Endothelial cell of umbilical vein (primary cell): ENCODE results near the gene GNPAT. TPM values are rescaled to one million over a fixed set of nuclear protein-coding genes. Genes with fewer than 3 reads are reported as not detected.

ENCODE experiments used
- BruUV-seq: library from RNA; stranded (reverse); fragments of 400-500 nt; replicated peaks from 2 replicates; lab custom pipeline; 2021; lab: Mats Ljungman, UMichigan
- CTCF ChIA-PET: fragments of 300-600, 350-600 bp; sonication (Branson Sonifier 250); formaldehyde crosslinking; loops from one replicate; lab custom pipeline; 2021; ENCODE audit warnings: antibody characterized with exemption, inconsistent platforms; lab: Charles Lee
- POLR2A ChIA-PET: fragments of 300-600, 350-600 bp; sonication (Branson Sonifier 250); formaldehyde crosslinking; loops from one replicate; lab custom pipeline; 2021; ENCODE audit warnings: antibody characterized with exemption, inconsistent platforms; lab: Charles Lee
- DNase-seq: peaks from one replicate; pipeline ENCODE4 v3.0.0-alpha.2; 2011; ENCODE audit warnings: low read depth, low spot score
- FAIRE-seq: peaks from 2 replicates; lab custom pipeline; 2011; peaks lifted over from hg19 to GRCh38; lab: Jason Lieb, UNC
- H2AFZ ChIP-seq: 2 replicates; pipeline ENCODE4 v1.6.0; 2012; ENCODE audit warnings: low read depth, low read length, control low read depth, inconsistent platforms
- H3K27ac ChIP-seq: 2 replicates; pipeline ENCODE4 v1.5.1; 2011; ENCODE audit warnings: low read depth, mild to moderate bottlenecking, control low read depth, low read length, moderate library complexity; ENCODE audit not compliant: insufficient read depth
- H3K27me3 ChIP-seq, 2 experiments: 2 replicates each; pipeline versions ENCODE4 v1.6.0 to v1.6.1; 2011; ENCODE audit warnings: low read length in 2 of 2, mixed read lengths in 1 of 2; ENCODE audit not compliant: control insufficient read depth in 2 of 2, insufficient read depth in 2 of 2
- H3K36me3 ChIP-seq, 2 experiments: 2 replicates in 1 of 2; 3 replicates in 1 of 2; pipeline ENCODE4 v1.5.1; 2011; ENCODE audit warnings: low read length in 2 of 2, mild to moderate bottlenecking in 1 of 2, moderate library complexity in 1 of 2; ENCODE audit not compliant: control insufficient read depth in 2 of 2, insufficient read depth in 2 of 2; ENCODE audit errors: extremely low read depth in 1 of 2
- H3K4me1 ChIP-seq: 3 replicates; pipeline ENCODE4 v1.5.1; 2011; ENCODE audit warnings: mild to moderate bottlenecking, low read length; ENCODE audit not compliant: control insufficient read depth, insufficient read depth; ENCODE audit errors: extremely low read depth
- H3K4me2 ChIP-seq: 2 replicates; pipeline ENCODE4 v1.6.1; 2011; ENCODE audit warnings: low read length, control low read depth, mixed read lengths; ENCODE audit not compliant: insufficient read depth
- H3K4me3 ChIP-seq, 3 experiments: fragments of 200-600 bp in 1 of 3; sonication (generic), shearing (Covaris generic) in 1 of 3; replicated peaks in 1 of 3; 2 replicates each; pipeline ENCODE4 v1.5.1; 2011 to 2016; ENCODE audit warnings: control low read depth in 3 of 3, low read length in 3 of 3, mild to moderate bottlenecking in 2 of 3, inconsistent platforms in 1 of 3, low read depth in 1 of 3, moderate library complexity in 1 of 3; ENCODE audit not compliant: insufficient read depth in 1 of 3
- H3K79me2 ChIP-seq: 2 replicates; pipeline ENCODE4 v1.6.0; 2012; ENCODE audit warnings: low read length, inconsistent platforms; ENCODE audit not compliant: control insufficient read depth, insufficient read depth
- H3K9ac ChIP-seq: replicated peaks from 2 replicates; pipeline ENCODE3; 2011; ENCODE audit warnings: low read length, control low read depth; ENCODE audit not compliant: insufficient read depth; ENCODE audit errors: extremely low read depth
- H3K9me1 ChIP-seq: replicated peaks from 3 replicates; pipeline ENCODE4 v1.6.0; 2011; ENCODE audit warnings: mild to moderate bottlenecking, low read length; ENCODE audit not compliant: control insufficient read depth, insufficient read depth; ENCODE audit errors: extremely low read depth
- H3K9me3 ChIP-seq: replicated peaks from 2 replicates; pipeline ENCODE4 v1.5.1; 2012; ENCODE audit warnings: low read length, inconsistent platforms; ENCODE audit not compliant: control insufficient read depth, insufficient read depth
- H4K20me1 ChIP-seq: replicated peaks from 2 replicates; pipeline ENCODE3; 2011; ENCODE audit warnings: mild to moderate bottlenecking, low read length; ENCODE audit not compliant: control insufficient read depth, insufficient read depth; ENCODE audit errors: extremely low read depth
- CTCF ChIP-seq, 2 donors: IDR thresholded peaks; 1 replicate in 1 of 2; 2 replicates in 1 of 2; pipeline ENCODE4 v1.5.1; 2011; ENCODE audit warnings: low read length in 2 of 2, mild to moderate bottlenecking in 2 of 2, moderate library complexity in 2 of 2, control low read depth in 1 of 2, inconsistent platforms in 1 of 2, low read depth in 1 of 2; ENCODE audit not compliant: insufficient read depth in 1 of 2; ENCODE audit errors: extremely low read depth in 1 of 2
- EZH2 ChIP-seq: IDR thresholded peaks from 2 replicates; pipeline ENCODE4 v1.6.1; 2012; ENCODE audit warnings: borderline replicate concordance, low read depth, mild to moderate bottlenecking, moderate library complexity, low read length, inconsistent platforms; ENCODE audit not compliant: severe bottlenecking
- FOS ChIP-seq: IDR thresholded peaks from 2 replicates; pipeline ENCODE4 v1.6.1; 2011; ENCODE audit warnings: mild to moderate bottlenecking, low read length, moderate library complexity, borderline replicate concordance; ENCODE audit not compliant: insufficient read depth
- GATA2 ChIP-seq: IDR thresholded peaks from 2 replicates; pipeline ENCODE4 v1.7.0; 2011; ENCODE audit warnings: low read depth, mild to moderate bottlenecking, moderate library complexity, mixed read lengths, low read length; ENCODE audit not compliant: insufficient read length, insufficient read depth
- JUN ChIP-seq: IDR thresholded peaks from 2 replicates; pipeline ENCODE4 v1.6.1; 2011; ENCODE audit warnings: borderline replicate concordance, low read depth; ENCODE audit not compliant: insufficient read length, insufficient read depth
- MAX ChIP-seq: IDR thresholded peaks from 2 replicates; pipeline ENCODE4 v1.6.1; 2011; ENCODE audit not compliant: insufficient read depth, insufficient read length
- MYC ChIP-seq: IDR thresholded peaks from one replicate; pipeline ENCODE4 v1.6.1; 2011; ENCODE audit warnings: mild to moderate bottlenecking, low read depth, low read length
- POLR2A ChIP-seq: IDR thresholded peaks from 2 replicates; pipeline ENCODE4 v1.6.1; 2012; ENCODE audit warnings: low read depth, mild to moderate bottlenecking, control low read depth, low read length
- POLR2AphosphoS5 ChIP-seq: IDR thresholded peaks from 2 replicates; pipeline ENCODE4 v1.6.1; 2012; ENCODE audit warnings: low read depth, mild to moderate bottlenecking, control low read depth, low read length, moderate library complexity; ENCODE audit not compliant: insufficient read depth
- dilution Hi-C: fragments of 300-500 bp; cut with MboI; formaldehyde crosslinking; loops from one replicate; pipeline ENCODE4 v1.15.0; 2019; ENCODE audit warnings: low sequenced_read_pairs; ENCODE audit not compliant: extremely low pct_ligation_motif_present
- intact Hi-C: fragments of 100-400 bp; cut with micrococcal nuclease; formaldehyde crosslinking; loops from one replicate; pipeline ENCODE4 v1.10.0; 2022
- polyA plus RNA-seq, 4 experiments: library from polyadenylated mRNA; depleted of rRNA in 3 of 4; stranded (reverse) in 3 of 4; unstranded in 1 of 4; fragments of >200 nt; gene quantifications; 2 replicates each; pipeline versions ENCODE4 v1.2.1 to v1.2.3, GENCODE V29; 2011 to 2012; ENCODE audit warnings: missing spikeins in 1 of 4
- total RNA-seq: library from RNA; stranded (reverse); gene quantifications from 2 replicates; pipeline ENCODE4 v1.2.3, GENCODE V29; 2021

The GNPAT gene
- total and polyA plus RNA-seq, 2 donors (not counting 3 experiments of a cell fraction or from before 2014, with no cell fraction given) = 18.9 to 51.4 TPM

GRCh38 chr1:231209531-231209930 is 31.5 kb upstream of the GNPAT start:
- POLR2A ChIA-PET = no interaction called here
- Histone ChIP-seq H3K9me1 (no peaks in the 10 kb centered on the region), H3K4me2 (no peak overlapping the region), H3K36me3 (no peaks in the 10 kb centered on the region), H3K4me3 (no peak overlapping the region), H3K79me2 (no peaks in the 10 kb centered on the region), H3K27me3 (peaks cover 0 to 5% of the 10 kb centered on the region in 2 experiments), H3K27ac (no peak overlapping the region), H3K9ac (no peak overlapping the region), H2AFZ (no peak overlapping the region), H3K4me1 (peaks cover 2% of the 10 kb centered on the region), H3K9me3 (no peaks in the 10 kb centered on the region), H4K20me1 (no peaks in the 10 kb centered on the region)
- no TSS peak for BruUV-seq
- intact Hi-C loops (no loop called here), dilution Hi-C loops (no loop called here)
- CTCF ChIA-PET = interaction anchor here (0.6 to 2.8 kb wide), 9 partner anchors 12 to 568 kb away, joined by 3 to 40 read pairs (median 5); no protein-coding TSS in a partner anchor
- no peak for FAIRE-seq
- DNase-seq = no peak
- TF ChIP-seq JUN = no peak
- no peak for TF ChIP-seq GATA2
- TF ChIP-seq FOS = no peak
- TF ChIP-seq CTCF (IDR thresholded peaks at IDR 0.05; ENCODE audit: extremely low read depth in 1 of 2, insufficient read depth in 1 of 2, low read depth in 1 of 2, low read length in 2 of 2) = no peak
- no peak for TF ChIP-seq POLR2A
- TF ChIP-seq MAX = no peak
- no peak for TF ChIP-seq POLR2AphosphoS5
- no peak for TF ChIP-seq MYC
- TF ChIP-seq EZH2 = no peak
